GM18951 (cell line): ENCODE results near the gene SEMA7A.
"Not testable (repeated sequence)": the region's sequence is repeated elsewhere in the genome, so short reads cannot be mapped to it uniquely, and the experiment has no call there.

Experiments
- POLR2A ChIP-seq: IDR thresholded peaks from 4 replicates; pipeline ENCODE4 v1.6.1; 2011; ENCODE audit warnings: mild to moderate bottlenecking; ENCODE audit not compliant: insufficient read length, insufficient read depth; ENCODE audit errors: extremely low read depth
- in situ Hi-C: fragments of 300-500 bp; cut with MboI; formaldehyde crosslinking; loops from one replicate; pipeline ENCODE4 v1.12.0; 2022; ENCODE audit warnings: low sequenced_read_pairs, mixed read lengths, inconsistent platforms; ENCODE audit not compliant: unreplicated experiment

The SEMA7A gene, protein sequence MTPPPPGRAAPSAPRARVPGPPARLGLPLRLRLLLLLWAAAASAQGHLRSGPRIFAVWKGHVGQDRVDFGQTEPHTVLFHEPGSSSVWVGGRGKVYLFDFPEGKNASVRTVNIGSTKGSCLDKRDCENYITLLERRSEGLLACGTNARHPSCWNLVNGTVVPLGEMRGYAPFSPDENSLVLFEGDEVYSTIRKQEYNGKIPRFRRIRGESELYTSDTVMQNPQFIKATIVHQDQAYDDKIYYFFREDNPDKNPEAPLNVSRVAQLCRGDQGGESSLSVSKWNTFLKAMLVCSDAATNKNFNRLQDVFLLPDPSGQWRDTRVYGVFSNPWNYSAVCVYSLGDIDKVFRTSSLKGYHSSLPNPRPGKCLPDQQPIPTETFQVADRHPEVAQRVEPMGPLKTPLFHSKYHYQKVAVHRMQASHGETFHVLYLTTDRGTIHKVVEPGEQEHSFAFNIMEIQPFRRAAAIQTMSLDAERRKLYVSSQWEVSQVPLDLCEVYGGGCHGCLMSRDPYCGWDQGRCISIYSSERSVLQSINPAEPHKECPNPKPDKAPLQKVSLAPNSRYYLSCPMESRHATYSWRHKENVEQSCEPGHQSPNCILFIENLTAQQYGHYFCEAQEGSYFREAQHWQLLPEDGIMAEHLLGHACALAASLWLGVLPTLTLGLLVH

DNA sequence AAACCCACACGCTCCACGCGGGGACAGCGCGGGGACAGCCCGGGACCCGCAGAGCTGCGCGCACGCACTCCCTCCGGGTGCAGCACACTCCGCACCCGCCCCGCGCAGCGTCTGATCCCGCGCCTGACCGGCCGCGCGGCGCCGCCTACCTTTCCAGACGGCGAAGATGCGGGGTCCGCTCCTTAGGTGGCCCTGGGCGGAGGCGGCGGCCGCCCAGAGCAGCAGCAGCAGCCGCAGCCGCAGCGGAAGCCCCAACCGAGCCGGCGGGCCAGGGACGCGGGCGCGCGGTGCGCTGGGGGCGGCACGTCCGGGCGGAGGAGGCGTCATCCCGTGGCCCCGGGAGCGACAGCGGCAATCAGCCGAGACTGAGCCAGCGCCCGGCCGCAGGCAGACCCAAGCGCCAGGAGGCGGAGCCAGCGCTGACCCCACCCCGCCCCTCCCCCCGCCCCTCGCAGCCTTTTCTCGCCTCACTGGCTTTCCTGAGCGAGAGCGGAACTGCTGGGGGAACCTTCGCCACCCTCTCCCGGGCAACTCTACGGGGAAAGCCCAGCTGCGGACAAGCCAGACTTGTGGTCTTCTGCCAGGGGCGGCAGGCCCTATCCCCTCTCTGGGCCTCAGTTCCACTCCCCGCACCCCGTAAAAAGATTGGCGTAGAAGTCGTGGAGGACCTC lies at the start of gene SEMA7A:
TSS of gene SEMA7A (minus strand) at position 367 of the 671 bp plus-strand sequence. CDS start at position 327, 40 bp downstream.
- peak; percentile 99 for TF ChIP-seq POLR2A
- in situ Hi-C loops: no loop called here

DNA sequence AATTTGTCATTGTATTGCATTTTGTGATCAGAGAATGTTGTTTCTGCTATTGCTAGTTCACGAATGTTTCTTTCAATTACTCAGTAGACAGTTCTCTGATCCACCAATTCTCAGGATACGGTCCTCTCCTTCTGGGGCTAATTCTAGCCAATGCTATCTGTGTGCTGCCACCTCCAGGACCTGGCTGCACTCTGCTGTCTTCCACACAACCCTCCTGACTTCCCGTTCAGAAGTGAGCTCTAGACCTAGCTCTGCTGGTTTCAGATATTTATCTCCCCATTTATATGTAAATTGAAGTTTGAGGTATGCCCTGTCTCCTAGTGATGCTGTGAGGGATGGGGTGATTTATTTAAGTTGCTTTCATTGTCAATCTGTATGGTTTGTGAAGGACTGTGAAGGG lies 48.9 kb upstream of the SEMA7A start:
- no peak for TF ChIP-seq POLR2A
- in situ Hi-C loops: no loop called here

DNA sequence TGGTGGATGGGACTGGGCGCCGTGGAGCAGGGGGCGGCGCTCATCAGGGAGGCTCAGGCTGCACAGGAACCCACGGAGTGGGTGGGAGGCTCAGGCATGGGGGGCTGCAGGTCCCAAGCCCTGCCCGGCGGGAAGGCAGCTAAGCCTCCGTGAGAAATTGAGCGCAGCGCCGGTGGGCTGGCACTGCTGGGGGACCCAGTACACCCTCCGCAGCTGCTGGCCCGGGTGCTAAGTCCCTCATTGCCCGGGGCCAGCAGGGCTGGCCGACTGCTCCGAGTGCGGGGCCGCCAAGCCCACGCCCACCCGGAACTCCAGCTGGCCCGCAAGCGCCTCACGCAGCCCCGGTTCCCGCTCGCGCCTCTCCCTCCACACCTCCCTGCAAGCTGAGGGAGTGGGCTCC lies 46.6 kb upstream of the SEMA7A start:
- in situ Hi-C loops: not testable (repeated sequence)

DNA sequence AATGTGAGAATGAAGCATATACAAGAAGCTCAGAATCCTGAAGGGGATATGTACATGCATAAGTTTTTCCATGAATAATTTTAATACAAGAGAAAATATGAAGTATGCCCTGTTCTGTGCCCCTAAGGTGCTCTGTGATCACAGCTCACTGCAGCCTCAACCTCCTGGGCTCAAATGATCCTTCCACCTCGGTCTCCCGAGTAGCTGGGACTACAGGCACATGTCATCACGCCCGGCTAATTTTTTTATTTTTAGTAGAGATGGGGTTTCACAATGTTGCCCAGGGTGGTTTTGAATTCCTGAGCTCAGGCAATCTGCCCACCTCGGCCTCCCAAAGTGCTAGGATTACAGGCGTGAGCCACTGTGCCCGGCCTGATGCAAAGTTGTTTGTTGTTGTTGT lies 37.9 kb upstream of the SEMA7A start:
- in situ Hi-C loops: not testable (repeated sequence)

DNA sequence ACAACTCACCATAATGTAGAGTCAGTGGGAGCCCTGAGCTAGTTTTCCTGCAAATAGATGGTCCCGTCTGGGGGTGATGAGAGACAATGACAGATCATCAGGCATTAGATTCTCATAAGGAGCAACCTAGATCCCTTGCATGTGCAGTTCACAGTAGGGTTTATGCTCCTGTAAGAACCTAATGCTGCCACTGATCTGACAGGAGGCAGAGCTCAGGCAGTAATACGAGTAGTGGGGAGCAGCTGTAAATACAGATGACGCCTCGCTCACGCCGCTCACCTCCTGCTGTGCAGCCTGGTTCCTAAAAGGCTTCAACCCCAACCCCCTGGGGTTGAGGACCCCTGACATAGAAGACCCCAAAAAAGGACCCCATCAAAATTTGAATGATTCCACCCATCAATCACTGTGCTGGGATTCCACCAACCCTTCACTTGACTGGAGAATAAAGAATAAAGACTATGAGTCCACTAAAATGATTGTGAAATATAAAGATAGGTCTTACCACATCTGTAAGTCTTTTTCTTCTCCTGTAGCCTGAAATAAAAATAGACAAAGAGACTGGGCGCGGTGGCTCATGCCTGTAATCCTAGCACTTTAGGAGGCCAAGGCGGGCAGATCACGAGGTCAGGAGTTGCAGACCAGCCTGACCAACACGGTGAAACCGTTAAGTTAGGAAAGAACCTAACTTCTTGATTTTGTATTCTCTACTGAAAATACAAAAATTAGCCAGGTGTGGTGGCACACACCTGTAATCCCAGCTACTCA lies 37.1 kb upstream of the SEMA7A start:
- in situ Hi-C loops: no loop called here
- no peak for TF ChIP-seq POLR2A

DNA sequence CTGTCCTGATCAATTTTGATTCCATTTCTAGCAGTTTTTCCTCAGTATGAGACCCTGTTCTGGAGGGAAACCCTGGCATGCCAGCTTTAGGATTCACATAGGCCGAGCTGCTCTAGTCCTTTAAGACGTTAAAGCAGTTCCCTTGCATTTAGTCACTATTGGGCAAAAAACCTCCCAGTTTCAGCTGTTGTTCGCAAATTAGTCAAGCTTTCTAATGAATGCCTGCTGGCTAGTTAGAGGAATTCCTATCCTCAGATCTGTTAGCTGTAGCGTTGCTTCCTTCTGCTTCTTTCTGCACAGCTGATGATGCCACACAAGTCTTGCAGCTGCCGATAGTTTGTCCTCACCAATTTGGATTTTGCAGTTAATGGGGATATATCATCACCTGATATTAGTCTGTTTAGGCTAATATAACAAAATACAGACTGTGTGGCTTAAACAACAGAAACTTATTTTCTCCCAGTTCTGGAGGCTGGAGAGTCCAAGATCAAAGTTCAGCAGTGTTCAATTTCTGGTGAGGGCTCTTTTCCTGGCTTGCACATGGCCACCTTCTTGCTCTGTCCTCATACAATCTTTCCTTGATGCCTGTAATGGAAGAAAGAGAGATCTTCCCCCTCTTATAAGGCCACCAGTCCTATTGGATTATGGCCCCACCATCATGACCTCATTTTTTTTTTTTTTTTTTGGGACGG lies 34.7 kb upstream of the SEMA7A start:
- in situ Hi-C loops: no loop called here
- no peak for TF ChIP-seq POLR2A

DNA sequence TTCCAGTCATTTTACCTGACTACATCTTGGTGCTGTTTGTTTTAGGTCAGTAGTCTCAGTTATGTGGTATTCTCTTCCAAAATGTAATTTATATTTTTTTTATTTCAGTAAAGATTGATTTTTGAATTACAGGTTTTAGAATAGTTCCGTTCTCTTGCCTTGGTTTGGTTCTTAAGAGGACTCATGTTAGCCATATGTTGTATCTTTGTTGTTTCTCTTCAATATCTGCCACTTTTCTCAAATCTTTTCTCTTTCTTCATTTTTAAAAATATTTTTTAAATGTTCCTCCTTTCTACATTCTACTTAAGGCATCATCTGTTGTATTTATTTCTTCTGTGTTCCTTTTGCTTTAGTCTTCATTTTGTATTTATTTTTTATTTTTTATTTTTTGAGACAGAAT lies 32.8 kb upstream of the SEMA7A start:
- in situ Hi-C loops: no loop called here
- TF ChIP-seq POLR2A: no peak

DNA sequence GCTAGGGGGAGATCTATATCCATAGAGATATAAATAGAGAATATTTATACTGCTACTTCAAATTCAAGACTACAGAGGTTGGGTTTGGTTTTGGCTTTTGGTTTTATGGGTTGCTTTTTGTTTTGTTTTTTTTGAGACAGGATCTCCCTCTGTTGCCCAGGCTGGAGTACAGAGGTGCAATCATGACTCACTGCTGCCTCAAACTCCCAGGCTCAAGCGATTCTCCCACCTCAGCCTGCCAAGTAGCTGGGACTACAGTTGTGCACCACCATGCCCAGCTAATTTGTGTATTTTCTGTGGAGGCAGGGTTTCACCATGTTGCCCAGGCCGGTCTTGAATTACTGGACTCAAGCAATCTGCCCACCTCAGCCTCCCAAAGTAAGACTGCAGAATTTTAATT lies 31.1 kb upstream of the SEMA7A start:
- no peak for TF ChIP-seq POLR2A
- in situ Hi-C loops: no loop called here

DNA sequence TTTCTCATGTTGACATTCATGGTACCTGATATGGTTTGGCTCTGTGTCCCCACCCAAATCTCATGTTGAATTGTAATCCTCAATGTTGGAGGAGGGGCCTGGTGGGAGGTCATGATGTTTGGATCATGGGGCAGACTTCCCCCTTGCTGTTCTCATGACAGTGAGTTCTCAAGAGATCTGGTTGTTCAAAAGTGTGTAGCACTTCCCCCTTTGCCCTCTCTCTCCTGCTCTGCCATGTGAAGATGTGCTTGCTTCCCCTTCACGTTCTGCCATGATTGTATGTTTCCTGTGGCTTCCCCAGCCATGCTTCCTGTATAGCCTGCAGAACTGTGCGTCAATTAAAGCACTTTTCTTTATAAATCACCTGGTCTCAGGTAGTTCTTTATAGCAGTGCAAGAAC lies 30.5 kb upstream of the SEMA7A start:
- no peak for TF ChIP-seq POLR2A
- in situ Hi-C loops: no loop called here

DNA sequence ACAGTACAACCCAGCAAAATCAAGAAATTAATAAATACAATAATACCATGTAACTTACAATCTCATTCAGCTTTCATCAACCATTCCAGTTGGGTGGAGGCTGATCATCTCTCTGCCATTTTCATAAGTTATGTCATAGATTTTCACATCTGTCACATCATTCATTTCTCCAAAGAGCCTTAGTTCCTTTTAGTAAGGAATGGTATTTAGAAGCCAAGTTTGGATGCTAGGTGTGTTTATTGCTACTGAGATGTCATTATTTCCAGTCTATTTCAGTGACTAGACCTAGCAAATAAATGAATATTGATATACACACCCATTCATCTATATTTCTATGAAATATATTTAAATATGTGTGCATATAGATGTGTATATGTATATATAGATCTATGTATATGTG lies 29.9 kb upstream of the SEMA7A start:
- in situ Hi-C loops: no loop called here
- no peak for TF ChIP-seq POLR2A

DNA sequence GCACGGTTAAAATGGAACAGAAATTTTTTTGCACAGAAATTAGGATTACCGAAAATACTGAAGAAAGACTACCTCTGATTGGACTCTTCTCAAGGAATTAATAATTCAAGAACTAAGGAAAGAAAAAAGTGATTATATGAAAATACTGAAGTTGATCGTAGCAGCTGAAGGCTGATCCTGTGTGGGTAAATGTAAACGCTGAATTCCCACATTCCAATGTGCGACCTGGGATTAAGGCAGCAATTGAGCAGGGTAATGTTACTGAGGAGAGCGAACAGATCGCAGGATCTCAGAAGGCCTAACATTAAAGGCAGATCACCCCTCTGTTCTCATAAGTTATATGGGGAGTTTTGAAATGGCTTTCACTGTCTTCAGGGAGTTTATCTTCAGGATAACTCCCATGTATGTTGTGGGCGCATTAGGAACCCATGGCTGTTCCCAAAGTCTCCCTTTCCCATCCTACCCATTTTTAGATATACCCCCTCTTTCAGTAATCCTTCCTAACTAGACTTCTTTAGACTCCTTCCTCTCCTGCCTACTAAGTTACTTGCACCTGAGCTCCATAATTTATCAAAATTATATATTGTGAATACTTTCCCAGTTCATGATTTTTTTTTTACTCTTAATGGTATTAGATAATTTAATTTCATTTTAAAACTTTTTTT lies 28.2 kb upstream of the SEMA7A start:
- TF ChIP-seq POLR2A: no peak
- in situ Hi-C loops: no loop called here
